ENCODE measurements around the gene STRAP. TPM values are rescaled to one million over a fixed set of nuclear protein-coding genes. Genes with fewer than 3 reads are reported as not detected.

The STRAP gene
- total and polyA plus RNA-seq, 10 of the 15 experiments (the other 5 are each of a cell fraction or from before 2014, with no cell fraction given), result 64.3 to 281 (median 119) TPM

DNA sequence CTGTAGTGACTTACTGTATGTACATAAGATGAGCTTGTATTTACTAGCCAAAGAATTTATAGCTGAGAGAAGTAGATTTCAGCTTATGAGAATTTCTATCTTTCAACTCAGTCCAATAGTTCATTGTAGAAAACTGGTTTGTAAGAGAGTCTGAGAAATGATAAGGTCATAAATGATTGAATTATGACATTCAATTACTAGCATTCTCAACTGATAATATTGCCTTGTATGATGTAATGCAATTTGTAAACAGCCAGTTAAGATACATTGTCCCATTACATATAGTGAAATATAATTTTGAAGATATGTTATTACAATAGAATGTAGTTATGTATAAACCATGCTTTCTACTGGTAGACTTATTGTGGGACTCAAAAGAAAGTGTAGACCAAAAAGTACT, 42.5 kb upstream of the STRAP start:
- BruUV-seq (replicated peaks), result no TSS peak
- no peak overlapping the region for H3K4me3 ChIP-seq
- H3K36me3 ChIP-seq (ENCODE audit: control insufficient read depth in 2 of 2, insufficient read depth in 2 of 2, low read length in 1 of 2), result no peaks in the 10 kb centered on the region
- FAIRE-seq (no peak), ATAC-seq (no peak), DNase-seq (ENCODE audit: low read depth, low spot score) (no peak)
- H4K20me1 ChIP-seq (ENCODE audit: control insufficient read depth, insufficient read depth), result no peaks in the 10 kb centered on the region
- TF ChIP-seq ZNF24 (IDR thresholded peaks at IDR 0.05) (no peak), EZH2 (IDR thresholded peaks at IDR 0.05; ENCODE audit: borderline replicate concordance, control insufficient read depth, low read depth, low read length) (no peak), USF1 (IDR thresholded peaks at IDR 0.05; ENCODE audit: borderline replicate concordance, extremely low read length, insufficient read depth, low read depth, low read length) (no peak), RB1 (IDR thresholded peaks at IDR 0.05; ENCODE audit: borderline replicate concordance) (no peak), CBX3 (IDR thresholded peaks at IDR 0.05; ENCODE audit: borderline replicate concordance, low read depth) (no peak), NR2C1 (IDR thresholded peaks at IDR 0.05) (no peak), CHD2 (IDR thresholded peaks at IDR 0.05; ENCODE audit: borderline replicate concordance, low read depth, low read length) (no peak), SUZ12 (IDR thresholded peaks at IDR 0.05; ENCODE audit: unreplicated experiment) (no peak), RAD21 (IDR thresholded peaks at IDR 0.05; ENCODE audit: insufficient read depth, low read depth, low read length) (no peak), BMI1 (IDR thresholded peaks at IDR 0.05; ENCODE audit: borderline replicate concordance) (no peak), RELA (IDR thresholded peaks at IDR 0.05; ENCODE audit: borderline replicate concordance, partially characterized antibody) (no peak)
- TF ChIP-seq, protein P1, sequence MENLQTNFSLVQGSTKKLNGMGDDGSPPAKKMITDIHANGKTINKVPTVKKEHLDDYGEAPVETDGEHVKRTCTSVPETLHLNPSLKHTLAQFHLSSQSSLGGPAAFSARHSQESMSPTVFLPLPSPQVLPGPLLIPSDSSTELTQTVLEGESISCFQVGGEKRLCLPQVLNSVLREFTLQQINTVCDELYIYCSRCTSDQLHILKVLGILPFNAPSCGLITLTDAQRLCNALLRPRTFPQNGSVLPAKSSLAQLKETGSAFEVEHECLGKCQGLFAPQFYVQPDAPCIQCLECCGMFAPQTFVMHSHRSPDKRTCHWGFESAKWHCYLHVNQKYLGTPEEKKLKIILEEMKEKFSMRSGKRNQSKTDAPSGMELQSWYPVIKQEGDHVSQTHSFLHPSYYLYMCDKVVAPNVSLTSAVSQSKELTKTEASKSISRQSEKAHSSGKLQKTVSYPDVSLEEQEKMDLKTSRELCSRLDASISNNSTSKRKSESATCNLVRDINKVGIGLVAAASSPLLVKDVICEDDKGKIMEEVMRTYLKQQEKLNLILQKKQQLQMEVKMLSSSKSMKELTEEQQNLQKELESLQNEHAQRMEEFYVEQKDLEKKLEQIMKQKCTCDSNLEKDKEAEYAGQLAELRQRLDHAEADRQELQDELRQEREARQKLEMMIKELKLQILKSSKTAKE (IDR thresholded peaks at IDR 0.05; ENCODE audit: low read depth, poor library complexity, severe bottlenecking), result no peak
- TF ChIP-seq, protein P2, sequence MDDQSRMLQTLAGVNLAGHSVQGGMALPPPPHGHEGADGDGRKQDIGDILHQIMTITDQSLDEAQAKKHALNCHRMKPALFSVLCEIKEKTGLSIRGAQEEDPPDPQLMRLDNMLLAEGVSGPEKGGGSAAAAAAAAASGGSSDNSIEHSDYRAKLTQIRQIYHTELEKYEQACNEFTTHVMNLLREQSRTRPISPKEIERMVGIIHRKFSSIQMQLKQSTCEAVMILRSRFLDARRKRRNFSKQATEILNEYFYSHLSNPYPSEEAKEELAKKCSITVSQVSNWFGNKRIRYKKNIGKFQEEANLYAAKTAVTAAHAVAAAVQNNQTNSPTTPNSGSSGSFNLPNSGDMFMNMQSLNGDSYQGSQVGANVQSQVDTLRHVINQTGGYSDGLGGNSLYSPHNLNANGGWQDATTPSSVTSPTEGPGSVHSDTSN (IDR thresholded peaks at IDR 0.05; ENCODE audit: insufficient replicate concordance, low read depth, low read length), result no peak
- H3K27me3 ChIP-seq (replicated peaks in 1 of 2; ENCODE audit: control insufficient read depth in 2 of 2, insufficient read depth in 2 of 2, low read length in 1 of 2), result no peaks in the 10 kb centered on the region; a peak in 1 of 4 replicates
- no peak overlapping the region for H3K27ac ChIP-seq (ENCODE audit: control insufficient read depth, insufficient read depth)
- H3K9ac ChIP-seq (ENCODE audit: control insufficient read depth, insufficient read depth, low read length), result no peak overlapping the region
- H2AFZ ChIP-seq (ENCODE audit: control insufficient read depth, low read depth, low read length), result no peak overlapping the region
- no peak overlapping the region for H3K4me2 ChIP-seq (ENCODE audit: control insufficient read depth, insufficient read depth)
- no peaks in the 10 kb centered on the region for H3K79me2 ChIP-seq (ENCODE audit: control insufficient read depth, insufficient read depth, low read length)
- CTCF ChIA-PET, result interaction anchor here (0.9 to 2.2 kb wide), 5 partner anchors 8 to 316 kb away, joined by 4 to 8 read pairs (median 5); no protein-coding TSS in a partner anchor
- SMC1A ChIA-PET (ENCODE audit: uncharacterized antibody, unreplicated experiment), result interaction anchor here (1.1 to 2.9 kb wide), 4 partner anchors 8 to 44 kb away, joined by 3 to 17 read pairs (median 8); no protein-coding TSS in a partner anchor
- POLR2A ChIA-PET, result interaction anchor here (1.6 kb wide), 1 partner anchor 11 kb away, joined by 3 read pairs; no protein-coding TSS in a partner anchor
- H3K4me1 ChIP-seq (ENCODE audit: control insufficient read depth, insufficient read depth, low read length), result no peaks in the 10 kb centered on the region
- intact Hi-C loops (cut with micrococcal nuclease; ENCODE audit: unreplicated experiment), result no loop called here
- RAD21 ChIA-PET (ENCODE audit: unreplicated experiment), result interaction anchor here (0.6 kb wide), 1 partner anchor 87 kb away, joined by 3 read pairs; no protein-coding TSS in a partner anchor
- H3K9me3 ChIP-seq (replicated peaks; ENCODE audit: control insufficient read depth, insufficient read depth, low read length), result no peaks in the 10 kb centered on the region
- in situ Hi-C loops (cut with MboI), result no loop called here

Data from GM12878 (cell line).